ENCODE measurements around the gene SLC9A1.
A peak's percentile ranks its signal among the peaks of the same experiment; 100 is the strongest.

The SLC9A1 gene

GRCh38 chr1:27070390-27071048 lies 84.4 kb downstream of the SLC9A1 start:
- peak; percentile 36 for DNase-seq (ENCODE audit: low spot score)

- no peak for DNase-seq (ENCODE audit: low spot score)
Observed at GRCh38 chr1:27068922-27069321, 86.0 kb downstream of the SLC9A1 start.

GRCh38 chr1:27065999-27066630 lies 88.8 kb downstream of the SLC9A1 start:
- DNase-seq (ENCODE audit: low spot score): no peak

- no peak for DNase-seq (ENCODE audit: low spot score)
Observed at GRCh38 chr1:27060891-27061290, 94.0 kb downstream of the SLC9A1 start.

- no peak for DNase-seq (ENCODE audit: low spot score)
Observed at GRCh38 chr1:27058966-27059669, 95.8 kb downstream of the SLC9A1 start.

GRCh38 chr1:27057801-27058625 lies 96.9 kb downstream of the SLC9A1 start:
- no peak for DNase-seq (ENCODE audit: low spot score)

GRCh38 chr1:27057389-27057788 lies 97.5 kb downstream of the SLC9A1 start:
- no peak for DNase-seq (ENCODE audit: low spot score)

- DNase-seq (ENCODE audit: low spot score): no peak
Observed at GRCh38 chr1:27053977-27054753, 100.8 kb downstream of the SLC9A1 start.

- no peak for DNase-seq (ENCODE audit: low spot score)
Observed at GRCh38 chr1:27052527-27052926, 102.4 kb downstream of the SLC9A1 start.

- DNase-seq (ENCODE audit: low spot score): no peak
Observed at GRCh38 chr1:27049607-27050006, 105.3 kb downstream of the SLC9A1 start.

- no peak for DNase-seq (ENCODE audit: low spot score)
Observed at GRCh38 chr1:27049100-27049499, 105.8 kb downstream of the SLC9A1 start.
